LHCN-M2 (cell line): ENCODE results near the gene PEF1. TPM values are rescaled to one million over a fixed set of nuclear protein-coding genes. Genes with fewer than 3 reads are reported as not detected.
A peak's percentile ranks its signal among the peaks of the same experiment; 100 is the strongest.

ENCODE experiments used
- DNase-seq: peaks from one replicate; pipeline ENCODE4 v3.0.0-alpha.2; 2012; ENCODE audit warnings: low read depth
- total RNA-seq: library from RNA; depleted of rRNA; stranded (reverse); fragments of >200 nt; gene quantifications from 2 replicates; pipeline ENCODE4 v1.2.3, GENCODE V29; 2014

Gene PEF1
- total RNA-seq, 1 experiment from 2014 or later: 78.3 TPM

DNA sequence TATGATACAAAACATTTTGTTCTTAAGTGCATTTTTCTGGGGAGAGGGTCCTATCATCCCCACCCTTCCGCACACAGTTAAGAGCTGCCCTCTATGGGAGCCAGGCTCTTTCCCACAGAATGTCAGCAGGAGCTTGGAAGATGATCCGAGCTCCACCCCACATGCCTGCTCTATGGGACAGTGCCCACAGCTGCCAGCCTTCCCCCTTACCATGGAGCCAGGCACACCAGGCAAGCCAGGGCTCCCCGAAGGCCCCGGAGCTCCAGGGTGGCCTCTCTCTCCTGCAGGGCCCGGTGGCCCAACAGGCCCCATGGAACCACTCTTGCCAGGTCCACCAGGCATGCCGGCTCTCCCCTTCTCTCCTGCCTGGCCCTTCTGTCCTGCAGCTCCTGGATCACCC is 10.4 kb upstream of the PEF1 start:
- DNase-seq: no peak

DNA sequence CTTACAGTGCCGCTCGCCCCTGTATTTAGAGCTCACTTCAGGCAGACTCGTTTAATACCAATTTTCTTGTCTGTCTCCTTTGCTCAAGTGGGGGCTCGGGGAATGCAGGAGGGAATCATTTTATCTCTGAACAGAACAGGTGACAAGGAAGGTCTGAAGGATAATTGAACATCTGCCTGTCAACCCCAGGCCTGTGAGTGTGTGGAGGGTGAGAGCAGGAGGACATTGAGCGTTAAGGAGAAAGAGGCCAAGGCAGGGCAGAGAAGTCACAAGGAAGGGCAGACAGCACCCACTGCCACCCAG is 9.7 kb upstream of the PEF1 start:
- DNase-seq: no peak

DNA sequence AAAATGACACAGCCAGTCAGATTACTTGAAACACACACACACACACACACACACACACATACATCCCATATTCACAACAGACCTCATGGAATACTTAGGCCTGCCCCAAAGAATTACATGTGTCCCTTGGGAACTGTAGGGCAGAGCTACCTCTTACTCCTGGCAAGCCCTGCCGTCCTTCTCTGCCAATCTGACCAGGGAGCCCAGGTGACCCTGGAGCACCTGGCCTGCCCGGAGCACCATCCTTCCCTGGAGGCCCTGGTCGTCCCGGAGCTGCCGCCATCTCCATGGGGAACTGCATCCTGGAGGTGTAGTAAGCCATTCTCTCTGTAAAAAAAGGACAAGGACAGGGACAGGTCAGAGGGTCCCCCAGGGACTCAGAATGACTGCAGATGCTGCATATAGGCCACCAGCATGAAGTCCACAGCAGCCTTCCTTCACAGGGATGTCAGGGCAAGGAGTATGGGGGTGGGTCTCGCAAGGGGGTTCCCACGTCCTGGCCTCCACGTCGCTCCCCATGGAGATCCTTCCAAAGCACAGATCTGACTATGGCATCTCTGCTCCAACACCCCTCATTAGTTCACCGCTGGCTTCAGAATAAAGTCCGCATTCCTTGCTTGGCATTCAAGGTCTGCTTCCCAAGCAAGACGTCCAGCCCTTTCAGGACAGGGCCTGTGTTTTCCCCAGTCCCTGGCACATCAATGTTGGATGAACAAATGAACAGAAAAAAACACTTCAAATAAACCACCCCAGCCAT is 9.2 kb upstream of the PEF1 start:
- no peak for DNase-seq

DNA sequence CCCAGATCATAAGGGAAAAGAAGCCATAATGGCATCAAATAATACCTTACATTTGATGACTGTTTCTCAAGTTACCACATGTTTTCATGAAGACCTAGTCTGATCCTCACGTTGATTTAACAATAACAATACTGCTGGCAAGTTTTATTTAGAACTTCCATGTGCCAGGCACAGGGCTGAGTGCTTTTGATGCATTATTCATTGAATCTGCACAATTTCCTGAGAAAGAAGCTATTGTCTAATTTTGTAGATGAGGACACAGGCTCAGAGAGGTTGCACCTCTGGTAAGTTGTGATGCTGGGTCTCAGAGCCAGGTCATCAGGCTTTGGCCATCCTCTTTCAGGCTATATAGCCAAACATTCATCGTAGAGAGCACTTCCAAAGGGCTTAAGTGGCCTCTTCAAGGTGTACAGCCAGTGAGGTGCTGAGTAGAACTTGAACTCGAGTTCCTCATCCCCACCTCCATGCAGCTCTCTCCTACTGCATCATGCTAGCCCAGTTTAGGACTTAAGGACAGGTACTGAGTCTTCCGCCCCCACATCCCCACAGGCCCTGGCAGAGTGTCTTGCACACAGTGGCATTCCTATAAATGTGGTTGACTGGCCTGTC is 8.3 kb upstream of the PEF1 start:
- DNase-seq: no peak

DNA sequence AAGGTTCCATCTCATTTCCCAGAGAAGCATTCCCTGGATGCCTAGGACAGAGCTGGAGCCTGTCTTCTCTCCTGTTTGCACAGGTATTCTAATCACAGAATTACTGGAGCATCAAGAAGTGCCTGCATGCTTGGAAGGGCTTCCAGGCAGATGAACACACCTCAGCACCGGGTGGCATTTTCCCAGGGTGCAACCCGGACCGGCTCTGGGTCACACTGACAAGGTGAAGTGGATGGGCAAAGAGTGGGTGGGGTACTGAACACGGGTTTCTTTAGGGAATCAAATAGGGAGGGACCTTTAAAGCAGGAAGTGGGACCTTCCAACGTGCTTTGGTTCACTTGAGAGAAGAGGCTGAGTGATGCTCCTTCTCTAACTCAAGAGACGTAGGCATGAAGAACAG is 7.1 kb upstream of the PEF1 start:
- no peak for DNase-seq

DNA sequence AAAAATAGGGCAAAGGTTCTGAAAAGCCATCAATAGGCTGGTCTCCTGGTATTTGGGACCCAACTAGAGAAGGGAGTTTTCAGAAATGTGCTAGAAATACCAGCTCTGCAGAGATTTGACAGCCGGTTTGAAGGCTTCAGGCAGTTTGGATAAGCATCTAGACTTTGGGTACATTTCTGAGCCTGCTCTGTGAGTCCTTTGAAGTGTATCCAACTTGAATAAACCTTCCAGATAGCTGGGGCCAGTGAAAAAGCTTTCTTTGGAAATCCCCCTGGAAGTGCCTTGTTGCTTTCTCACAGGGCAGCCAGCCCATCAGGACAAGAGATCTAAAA is 6.4 kb upstream of the PEF1 start:
- no peak for DNase-seq

DNA sequence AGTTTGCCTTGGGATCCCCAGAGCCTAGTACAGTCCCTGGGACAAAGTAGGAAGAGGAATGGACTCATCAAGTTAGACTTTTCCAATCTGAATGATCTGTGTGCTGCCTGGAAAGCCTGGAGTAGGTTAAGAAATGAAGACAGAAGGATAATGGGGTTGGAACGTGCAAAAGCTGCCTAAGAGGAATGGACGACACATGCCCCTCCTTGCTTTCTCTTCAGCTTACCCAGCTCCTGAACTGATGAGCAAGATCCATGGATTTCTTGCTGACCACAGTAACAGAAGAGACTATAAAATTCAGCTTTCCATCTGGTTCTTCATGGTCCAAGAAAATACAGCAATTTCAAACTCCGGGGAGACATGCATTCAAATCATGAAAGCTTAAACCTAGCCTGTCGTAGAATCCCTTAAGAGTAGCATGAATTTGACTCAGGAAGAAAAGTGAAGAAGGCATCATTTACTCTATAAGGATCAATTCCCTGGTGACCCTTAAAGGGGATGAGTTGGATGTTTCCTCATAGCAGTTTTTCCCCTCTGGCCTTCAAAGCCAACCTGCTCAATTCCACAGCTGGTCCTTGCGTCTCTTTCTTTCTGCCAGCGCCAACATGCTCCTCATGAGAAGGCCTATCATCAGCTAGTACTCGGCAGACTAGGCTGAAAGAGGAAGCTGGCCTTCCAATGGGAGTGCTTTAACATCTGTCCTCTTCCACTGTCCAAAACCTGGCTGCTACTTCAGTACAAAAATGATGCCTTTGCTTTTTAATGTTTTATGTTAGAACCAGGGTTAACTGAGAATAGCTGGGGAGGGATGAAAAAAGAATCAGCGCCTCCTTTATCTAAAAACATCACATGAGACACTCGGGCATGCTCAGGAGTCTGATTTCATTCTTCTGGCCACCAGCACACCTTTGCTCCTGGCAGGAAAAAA is 5.7 kb upstream of the PEF1 start:
- DNase-seq: no peak

DNA sequence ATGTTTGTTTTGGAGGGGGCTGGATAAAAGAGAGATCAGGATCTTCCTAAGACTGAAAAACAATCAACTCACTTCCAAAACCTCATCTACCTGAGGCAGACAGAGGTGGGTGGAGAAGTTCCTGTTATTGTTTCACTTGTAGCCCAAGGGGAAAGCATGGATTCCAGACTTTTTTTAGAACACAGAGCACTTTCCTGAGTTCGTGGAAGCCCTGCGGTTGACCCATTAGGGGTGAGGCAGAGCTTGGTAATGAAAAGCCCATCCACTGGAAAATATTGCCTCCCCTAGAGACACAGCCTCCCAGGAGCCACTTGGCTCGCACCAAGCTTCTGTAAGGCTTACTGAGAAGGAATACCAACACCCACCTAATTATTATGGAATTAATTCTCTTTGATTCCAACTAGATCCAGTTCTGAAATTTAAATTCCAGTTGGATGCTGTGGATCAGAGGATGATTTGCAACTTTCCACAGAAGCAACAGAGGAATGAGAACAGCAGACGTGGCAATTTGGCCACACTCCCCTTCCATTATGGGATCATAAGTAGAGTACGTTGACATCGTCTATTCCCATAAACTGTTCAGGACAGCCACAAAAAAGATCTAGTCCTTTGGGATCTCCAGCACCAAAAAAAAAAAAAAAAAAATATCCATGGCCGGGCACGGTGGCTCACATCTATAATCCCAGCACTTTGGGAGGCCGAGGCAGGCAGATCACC is 4.1 kb upstream of the PEF1 start:
- DNase-seq: no peak

DNA sequence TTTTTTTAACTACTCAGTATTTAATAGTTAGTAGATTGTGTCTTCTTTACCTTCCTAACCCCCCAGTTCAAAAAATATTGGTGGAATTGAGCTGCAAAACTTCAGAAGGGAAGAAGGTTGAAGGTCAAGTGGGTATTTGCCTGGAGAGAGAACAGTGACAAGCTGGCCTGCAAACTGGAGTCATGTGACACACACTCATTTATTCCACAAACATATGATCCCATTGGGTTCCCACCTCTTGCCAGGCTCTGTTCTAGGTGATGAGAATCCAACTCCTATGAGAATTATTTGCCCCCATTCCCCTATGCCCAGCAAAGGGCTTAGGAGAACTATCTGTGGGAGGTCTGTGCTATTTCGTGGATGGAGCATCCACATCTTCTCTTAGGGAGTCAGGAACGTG is 3.5 kb upstream of the PEF1 start:
- no peak for DNase-seq

DNA sequence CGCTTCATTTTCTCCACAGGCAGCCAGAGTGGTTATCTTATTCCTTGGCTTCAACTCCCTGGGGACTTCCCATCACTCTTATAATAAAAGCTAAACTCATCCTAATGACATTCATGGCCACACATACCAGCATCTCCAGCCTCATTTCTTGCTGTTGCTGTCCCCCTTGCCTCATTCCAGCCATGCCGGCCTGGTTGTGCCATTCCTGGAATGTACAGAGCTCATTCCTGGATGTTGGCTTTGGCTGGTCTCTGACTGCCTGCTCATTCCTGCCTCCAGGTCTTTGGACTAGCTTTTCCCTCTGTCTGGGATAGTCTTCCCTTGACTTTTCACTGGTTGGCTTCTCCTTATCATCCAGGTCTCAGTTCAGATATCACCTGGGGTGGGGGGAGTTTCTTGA is 2.4 kb upstream of the PEF1 start:
- DNase-seq: no peak

DNA sequence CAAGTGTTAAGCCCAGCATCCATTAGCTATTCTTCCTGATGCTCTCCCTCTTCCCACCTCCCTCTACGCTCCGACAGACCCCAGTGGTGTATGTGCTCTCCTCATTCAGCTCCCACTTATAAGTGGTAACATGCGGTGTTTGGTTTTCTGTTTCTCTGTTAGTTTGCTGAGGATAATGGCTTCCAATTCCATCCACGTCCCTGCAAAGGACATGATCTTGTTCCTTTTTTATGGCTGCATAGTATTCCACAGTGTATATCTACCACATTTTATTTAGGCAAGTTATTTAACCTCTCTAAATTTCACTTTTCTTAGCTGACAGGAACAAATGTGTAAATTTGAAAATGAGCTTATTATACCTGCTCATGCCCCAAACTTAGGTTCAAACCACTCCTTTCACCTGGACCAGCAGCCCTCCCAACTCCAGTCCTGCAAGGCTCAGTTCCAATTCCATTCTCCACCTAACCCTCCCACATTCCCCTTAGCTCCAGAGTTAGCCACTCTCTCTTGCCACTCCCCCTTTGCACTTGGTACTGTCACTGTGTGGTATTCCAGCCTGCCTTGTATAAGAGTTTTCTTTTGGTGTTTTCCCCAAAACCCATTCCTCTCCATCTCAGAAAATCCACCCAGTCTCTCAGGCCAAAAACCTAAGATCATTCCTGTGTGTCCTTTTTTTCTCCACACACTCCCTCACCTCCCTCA is 1.7 kb upstream of the PEF1 start:
- no peak for DNase-seq

DNA sequence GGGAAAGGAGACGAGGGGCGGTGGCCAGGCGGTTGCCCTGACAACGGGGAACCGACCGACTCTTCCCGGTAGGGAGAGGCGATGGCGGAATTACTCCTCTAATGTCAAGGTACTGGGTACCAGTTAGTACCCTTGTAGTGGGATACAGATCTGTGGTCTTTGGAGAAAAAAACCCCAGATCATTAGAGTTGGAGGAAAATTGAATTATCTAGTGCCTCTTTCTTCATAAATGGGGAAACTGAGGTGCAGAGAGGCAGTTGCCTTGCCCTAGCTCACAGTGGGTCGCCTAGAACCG is 545 bp upstream of the PEF1 start:
- no peak for DNase-seq

DNA sequence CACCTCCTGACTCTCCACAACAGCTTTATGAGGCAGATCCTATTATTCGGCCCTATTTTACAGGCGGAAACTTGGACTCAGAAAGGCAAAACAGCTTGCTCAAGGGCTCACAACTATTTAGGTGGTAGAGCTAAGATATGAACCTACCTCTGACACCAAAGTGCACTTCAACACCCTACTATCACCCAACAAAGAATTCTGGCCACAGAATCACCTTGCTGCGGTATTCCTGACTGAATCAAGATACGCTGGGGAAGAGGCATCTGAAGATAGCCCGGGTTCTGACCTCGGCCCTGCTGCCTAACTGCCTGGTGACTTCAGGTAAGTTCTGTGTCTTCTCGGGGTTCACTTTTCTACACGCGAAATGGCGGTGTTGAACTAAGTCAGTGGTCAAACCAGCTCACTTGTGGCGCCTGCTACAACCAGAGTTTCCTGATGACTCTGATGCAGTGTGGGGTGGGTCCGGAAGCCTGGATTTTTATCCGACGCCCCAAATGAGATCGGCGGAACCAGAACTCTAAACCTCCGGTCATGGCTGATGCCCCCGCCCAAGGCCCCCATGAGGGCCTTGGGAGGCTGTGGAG is 608 bp downstream of the PEF1 start:
- no peak for DNase-seq

DNA sequence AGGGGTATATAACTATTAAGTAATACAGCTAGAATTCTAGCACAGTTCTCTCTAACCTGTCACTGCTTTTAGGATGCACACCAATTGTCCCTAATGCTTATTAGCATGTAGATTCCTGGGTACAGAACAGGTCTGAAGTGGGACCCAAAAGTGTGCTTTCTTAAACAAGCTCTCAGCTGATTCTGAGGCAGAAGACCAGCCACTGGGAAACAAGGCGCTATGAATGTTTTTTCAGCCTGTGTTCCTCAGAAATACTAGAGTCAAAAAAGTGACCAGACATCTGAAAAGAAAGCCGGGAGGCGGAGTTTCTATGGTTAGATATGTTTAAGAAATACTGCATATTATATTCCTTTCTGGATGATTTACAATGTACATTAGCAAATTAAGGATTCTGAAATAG is 1.8 kb downstream of the PEF1 start:
- DNase-seq: no peak

DNA sequence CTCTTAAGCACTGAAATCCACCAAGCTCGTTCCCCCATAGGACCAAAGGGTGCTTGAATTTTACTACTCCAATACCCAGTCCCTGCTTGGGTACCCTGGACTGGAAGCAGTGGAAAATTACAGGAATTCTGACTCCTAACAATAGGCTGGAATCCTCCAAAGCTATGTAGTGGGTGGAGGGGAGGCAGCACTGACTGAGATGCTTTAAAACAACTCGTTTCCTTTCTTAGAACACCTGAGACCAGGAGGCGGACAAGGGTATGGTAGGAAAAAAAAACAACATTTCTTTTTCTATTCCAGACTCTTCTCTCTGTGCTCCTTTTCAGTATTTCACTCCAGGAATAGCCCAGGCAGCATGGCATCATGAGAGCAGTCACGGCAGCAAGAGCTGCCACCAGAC is 2.3 kb downstream of the PEF1 start:
- DNase-seq: no peak

DNA sequence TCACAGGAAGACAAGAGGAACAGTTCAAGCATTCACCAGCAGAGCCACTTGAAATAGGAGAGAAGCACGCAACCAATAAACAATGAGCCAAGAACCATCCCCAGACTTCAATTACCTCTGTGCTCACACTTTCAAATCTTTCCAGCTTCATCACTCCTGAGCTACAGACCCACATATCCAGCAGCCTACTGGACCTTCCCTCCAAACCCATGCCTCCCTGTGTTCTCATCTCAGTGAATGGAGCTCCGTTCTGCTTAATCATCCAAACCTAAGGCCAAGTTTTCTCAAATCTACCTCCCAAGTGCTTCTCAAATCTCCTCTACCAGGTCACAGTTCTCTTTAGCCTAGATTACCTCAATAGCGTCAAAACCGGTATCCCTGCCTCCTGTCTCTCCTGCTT is 3.7 kb downstream of the PEF1 start:
- no peak for DNase-seq

DNA sequence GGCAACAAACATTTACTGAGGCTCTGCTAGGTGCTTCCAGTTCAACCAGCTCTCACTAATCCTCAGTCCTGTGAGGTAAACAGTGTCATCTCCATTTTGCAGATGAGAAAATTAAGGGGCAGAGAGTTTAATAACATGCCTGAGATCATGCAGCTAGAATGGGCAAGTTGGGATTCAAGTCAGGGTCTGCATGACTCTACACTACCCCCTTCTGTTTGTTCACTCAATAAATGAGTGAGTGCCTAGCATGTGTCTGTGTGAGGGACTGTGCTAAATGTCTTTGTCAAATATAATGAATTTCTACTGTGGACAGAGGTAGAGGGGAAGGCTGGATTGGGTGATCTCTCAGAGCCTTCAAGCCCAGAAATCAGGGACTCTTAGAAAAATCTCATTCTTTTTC is 4.5 kb downstream of the PEF1 start:
- no peak for DNase-seq

DNA sequence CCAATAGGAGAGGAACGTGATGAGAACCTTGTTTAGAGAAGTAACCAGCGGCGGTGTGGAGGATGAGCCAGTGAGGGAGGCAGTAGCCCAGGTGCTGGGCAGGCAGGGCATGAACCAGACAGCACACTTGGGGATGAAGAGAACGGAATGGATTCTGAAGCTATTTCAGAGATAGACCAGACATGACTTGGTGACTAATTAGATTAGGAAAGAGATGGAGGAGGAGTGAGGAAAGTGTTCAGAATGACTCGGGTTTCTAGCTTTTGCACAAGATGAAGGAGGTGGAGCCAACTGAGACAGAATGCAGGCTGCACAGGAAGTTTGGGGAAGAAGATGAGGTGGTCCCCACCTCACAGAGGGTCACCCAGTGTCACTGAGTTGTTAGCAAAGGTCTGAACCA is 5.1 kb downstream of the PEF1 start:
- peak; percentile 62 for DNase-seq

DNA sequence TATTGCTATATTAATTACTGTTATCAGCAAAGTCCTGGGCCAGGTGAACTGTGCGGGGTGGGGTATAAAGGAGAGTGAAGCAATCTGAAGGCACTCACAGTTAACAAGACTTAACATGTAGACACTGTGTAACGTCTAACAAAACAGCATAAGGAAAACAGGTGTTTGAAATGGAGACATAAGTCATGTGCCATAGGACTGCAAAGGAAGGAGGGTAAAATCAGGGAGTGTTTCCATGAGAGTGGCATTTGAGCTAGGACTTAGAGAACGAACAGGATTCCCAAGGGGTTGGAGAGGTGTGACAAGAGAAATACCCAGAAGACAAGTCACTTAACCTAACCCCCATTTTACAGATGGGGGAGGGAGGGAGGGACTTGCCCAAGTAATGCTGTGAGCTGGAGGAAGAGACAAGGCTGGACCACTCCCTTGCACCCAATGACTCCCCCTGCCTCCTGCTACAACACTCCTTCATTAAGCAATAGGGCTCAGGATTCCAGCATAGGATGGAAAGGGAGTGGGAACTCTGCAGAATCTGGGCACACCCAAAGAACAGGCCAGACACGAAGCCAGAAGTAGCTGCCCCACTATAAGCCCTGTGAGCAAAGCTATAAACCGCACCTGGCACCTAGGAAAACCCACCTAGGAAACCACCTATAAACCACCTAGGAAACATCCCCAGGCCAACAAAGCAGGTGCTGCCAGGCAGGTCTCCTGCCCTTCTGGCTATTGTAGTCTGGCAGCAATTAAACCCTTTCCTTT is 6.6 kb downstream of the PEF1 start:
- DNase-seq: no peak

DNA sequence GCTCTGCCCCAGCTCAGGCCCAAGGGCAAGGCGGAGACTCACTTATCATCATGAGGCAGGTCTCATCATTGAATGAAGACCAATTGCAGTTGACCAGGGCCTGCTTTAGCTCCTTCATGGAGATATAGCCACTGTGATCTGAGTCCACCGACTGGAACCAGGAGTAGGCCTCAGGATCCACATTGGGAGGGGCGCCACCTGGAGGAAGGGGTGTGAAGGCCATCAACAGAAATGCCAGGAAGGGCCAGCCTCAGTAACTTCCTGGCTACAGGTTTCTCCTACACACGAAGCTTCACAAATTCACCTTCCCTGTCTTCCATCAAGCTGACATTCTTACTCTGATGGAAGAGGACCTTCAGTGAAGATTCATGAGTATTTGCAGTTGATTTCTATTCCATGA is 11.6 kb downstream of the PEF1 start:
- no peak for DNase-seq

DNA sequence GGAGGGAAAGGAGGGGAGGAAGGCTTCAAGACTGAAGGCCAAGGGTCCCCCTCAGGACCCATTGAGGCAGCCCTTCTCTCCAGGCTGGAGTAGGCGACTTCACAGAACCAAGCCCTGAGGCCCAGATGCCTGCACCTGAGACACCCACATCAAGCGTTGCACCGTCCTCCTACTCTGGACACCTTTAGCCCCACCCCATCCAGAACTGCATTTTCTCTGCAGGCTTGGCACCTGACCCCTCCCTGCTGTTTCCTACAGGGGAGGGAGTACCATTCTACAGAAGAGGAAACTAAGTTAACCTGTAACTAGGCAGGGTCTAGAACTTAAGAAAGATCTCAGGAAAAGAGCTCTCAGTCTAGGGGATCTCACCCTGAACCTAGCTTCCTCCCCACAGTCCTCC is 12.0 kb downstream of the PEF1 start:
- DNase-seq: no peak
